Measurements from ENCODE around the gene ADSS2. TPM values are rescaled to one million over a fixed set of nuclear protein-coding genes. Genes with fewer than 3 reads are reported as not detected.

The ADSS2 gene
- total and polyA plus RNA-seq, 2 donors = 40.4 to 43.0 TPM

GRCh38 chr1:244437086-244437468 is 14.6 kb downstream of the ADSS2 start:
- Histone ChIP-seq H3K36me3 (ENCODE audit: control insufficient read depth in 2 of 2, insufficient read depth in 2 of 2, low read length in 1 of 2) (peaks cover 4 to 40% of the 10 kb centered on the region in 2 donors), H3K4me3 (ENCODE audit: low read length in 2 of 2) (no peak overlapping the region), H3K27ac (ENCODE audit: low read depth in 1 of 2, low read length in 1 of 2) (no peak overlapping the region), H3K4me1 (ENCODE audit: control insufficient read depth in 2 of 2, insufficient read depth in 2 of 2, low read length in 2 of 2) (no peaks in the 10 kb centered on the region), H3K9me3 (ENCODE audit: control insufficient read depth in 2 of 2, insufficient read depth in 1 of 2, low read length in 1 of 2) (no peaks in the 10 kb centered on the region), H3K27me3 (ENCODE audit: control insufficient read depth in 2 of 2, insufficient read depth in 1 of 2, low read length in 1 of 2) (no peaks in the 10 kb centered on the region)
- no peak for DNase-seq (ENCODE audit: low read depth in 6 of 9, low spot score in 9 of 9)

- H3K4me3 ChIP-seq (ENCODE audit: low read length in 2 of 2) = no peak overlapping the region
- H3K36me3 ChIP-seq (ENCODE audit: control insufficient read depth in 2 of 2, insufficient read depth in 2 of 2, low read length in 1 of 2) = peaks cover 4 to 45% of the 10 kb centered on the region in 2 donors
- H3K27me3 ChIP-seq (ENCODE audit: control insufficient read depth in 2 of 2, insufficient read depth in 1 of 2, low read length in 1 of 2) = no peaks in the 10 kb centered on the region
- no peaks in the 10 kb centered on the region for H3K9me3 ChIP-seq (ENCODE audit: control insufficient read depth in 2 of 2, insufficient read depth in 1 of 2, low read length in 1 of 2)
- 94% methylated on average over 7 of the region's 7 CpGs for WGBS
- DNase-seq (ENCODE audit: low read depth in 6 of 9, low spot score in 9 of 9) = no peak
- H3K4me1 ChIP-seq (ENCODE audit: control insufficient read depth in 2 of 2, insufficient read depth in 2 of 2, low read length in 2 of 2) = no peaks in the 10 kb centered on the region
- no peak overlapping the region for H3K27ac ChIP-seq (ENCODE audit: low read depth in 1 of 2, low read length in 1 of 2)
These were observed 15.2 kb downstream of the ADSS2 start for GRCh38 chr1:244436336-244437085.

GRCh38 chr1:244435562-244436205 is 16.0 kb downstream of the ADSS2 start:
- no peak for DNase-seq (ENCODE audit: low read depth in 6 of 9, low spot score in 9 of 9)
- no peak overlapping the region for H3K4me3 ChIP-seq (ENCODE audit: low read length in 2 of 2)
- no peaks in the 10 kb centered on the region for H3K27me3 ChIP-seq (ENCODE audit: control insufficient read depth in 2 of 2, insufficient read depth in 1 of 2, low read length in 1 of 2)
- WGBS = 95% methylated on average over 6 of the region's 6 CpGs
- no peaks in the 10 kb centered on the region for H3K9me3 ChIP-seq (ENCODE audit: control insufficient read depth in 2 of 2, insufficient read depth in 1 of 2, low read length in 1 of 2)
- no peak overlapping the region for H3K27ac ChIP-seq (ENCODE audit: low read depth in 1 of 2, low read length in 1 of 2)
- peaks cover 4 to 51% of the 10 kb centered on the region in 2 donors for H3K36me3 ChIP-seq (ENCODE audit: control insufficient read depth in 2 of 2, insufficient read depth in 2 of 2, low read length in 1 of 2)
- no peaks in the 10 kb centered on the region for H3K4me1 ChIP-seq (ENCODE audit: control insufficient read depth in 2 of 2, insufficient read depth in 2 of 2, low read length in 2 of 2)

- H3K4me1 ChIP-seq (ENCODE audit: control insufficient read depth in 2 of 2, insufficient read depth in 2 of 2, low read length in 2 of 2) = no peaks in the 10 kb centered on the region
- no peak overlapping the region for H3K4me3 ChIP-seq (ENCODE audit: low read length in 2 of 2)
- H3K9me3 ChIP-seq (ENCODE audit: control insufficient read depth in 2 of 2, insufficient read depth in 1 of 2, low read length in 1 of 2) = no peaks in the 10 kb centered on the region
- no peaks in the 10 kb centered on the region for H3K27me3 ChIP-seq (ENCODE audit: control insufficient read depth in 2 of 2, insufficient read depth in 1 of 2, low read length in 1 of 2)
- H3K36me3 ChIP-seq (ENCODE audit: control insufficient read depth in 2 of 2, insufficient read depth in 2 of 2, low read length in 1 of 2) = peaks cover 4 to 45% of the 10 kb centered on the region in 2 donors
- H3K27ac ChIP-seq (ENCODE audit: low read depth in 1 of 2, low read length in 1 of 2) = no peak overlapping the region
- DNase-seq (ENCODE audit: low read depth in 6 of 9, low spot score in 9 of 9) = no peak
These were observed 20.5 kb downstream of the ADSS2 start for GRCh38 chr1:244431166-244431565.

- DNase-seq (ENCODE audit: low read depth in 6 of 9, low spot score in 9 of 9) = no peak
- no peaks in the 10 kb centered on the region for H3K9me3 ChIP-seq (ENCODE audit: control insufficient read depth in 2 of 2, insufficient read depth in 1 of 2, low read length in 1 of 2)
- peaks cover 0 to 38% of the 10 kb centered on the region in 2 donors for H3K36me3 ChIP-seq (ENCODE audit: control insufficient read depth in 2 of 2, insufficient read depth in 2 of 2, low read length in 1 of 2)
- no peak overlapping the region for H3K4me3 ChIP-seq (ENCODE audit: low read length in 2 of 2)
- no peaks in the 10 kb centered on the region for H3K4me1 ChIP-seq (ENCODE audit: control insufficient read depth in 2 of 2, insufficient read depth in 2 of 2, low read length in 2 of 2)
- H3K27ac ChIP-seq (ENCODE audit: low read depth in 1 of 2, low read length in 1 of 2) = no peak overlapping the region
- H3K27me3 ChIP-seq (ENCODE audit: control insufficient read depth in 2 of 2, insufficient read depth in 1 of 2, low read length in 1 of 2) = no peaks in the 10 kb centered on the region
- over 99% methylated on average over 3 of the region's 3 CpGs for WGBS
These were observed 21.9 kb downstream of the ADSS2 start for GRCh38 chr1:244429818-244430217.

- Histone ChIP-seq H3K4me1 (ENCODE audit: control insufficient read depth in 2 of 2, insufficient read depth in 2 of 2, low read length in 2 of 2) (no peaks in the 10 kb centered on the region), H3K4me3 (ENCODE audit: low read length in 2 of 2) (no peak overlapping the region), H3K27me3 (ENCODE audit: control insufficient read depth in 2 of 2, insufficient read depth in 1 of 2, low read length in 1 of 2) (no peaks in the 10 kb centered on the region), H3K27ac (ENCODE audit: low read depth in 1 of 2, low read length in 1 of 2) (no peak overlapping the region), H3K36me3 (ENCODE audit: control insufficient read depth in 2 of 2, insufficient read depth in 2 of 2, low read length in 1 of 2) (peaks cover 0 to 32% of the 10 kb centered on the region in 2 donors), H3K9me3 (ENCODE audit: control insufficient read depth in 2 of 2, insufficient read depth in 1 of 2, low read length in 1 of 2) (no peaks in the 10 kb centered on the region)
- DNase-seq (ENCODE audit: low read depth in 6 of 9, low spot score in 9 of 9) = no peak
These were observed 24.1 kb downstream of the ADSS2 start for GRCh38 chr1:244427647-244428046.

GRCh38 chr1:244424649-244425334 is 26.9 kb downstream of the ADSS2 start:
- Histone ChIP-seq H3K4me3 (ENCODE audit: low read length in 2 of 2) (no peak overlapping the region), H3K27ac (ENCODE audit: low read depth in 1 of 2, low read length in 1 of 2) (no peak overlapping the region), H3K27me3 (ENCODE audit: control insufficient read depth in 2 of 2, insufficient read depth in 1 of 2, low read length in 1 of 2) (no peaks in the 10 kb centered on the region), H3K36me3 (ENCODE audit: control insufficient read depth in 2 of 2, insufficient read depth in 2 of 2, low read length in 1 of 2) (peaks cover 0 to 35% of the 10 kb centered on the region in 2 donors), H3K4me1 (ENCODE audit: control insufficient read depth in 2 of 2, insufficient read depth in 2 of 2, low read length in 2 of 2) (no peaks in the 10 kb centered on the region), H3K9me3 (ENCODE audit: control insufficient read depth in 2 of 2, insufficient read depth in 1 of 2, low read length in 1 of 2) (no peaks in the 10 kb centered on the region)
- 98% methylated on average over 2 of the region's 2 CpGs for WGBS
- no peak for DNase-seq (ENCODE audit: low read depth in 6 of 9, low spot score in 9 of 9)

- Histone ChIP-seq H3K4me1 (ENCODE audit: control insufficient read depth in 2 of 2, insufficient read depth in 2 of 2, low read length in 2 of 2) (no peaks in the 10 kb centered on the region), H3K9me3 (ENCODE audit: control insufficient read depth in 2 of 2, insufficient read depth in 1 of 2, low read length in 1 of 2) (peaks cover 0 to 2% of the 10 kb centered on the region in 2 donors), H3K36me3 (ENCODE audit: control insufficient read depth in 2 of 2, insufficient read depth in 2 of 2, low read length in 1 of 2) (peaks cover 2 to 55% of the 10 kb centered on the region in 2 donors), H3K27ac (ENCODE audit: low read depth in 1 of 2, low read length in 1 of 2) (no peak overlapping the region), H3K4me3 (ENCODE audit: low read length in 2 of 2) (no peak overlapping the region), H3K27me3 (ENCODE audit: control insufficient read depth in 2 of 2, insufficient read depth in 1 of 2, low read length in 1 of 2) (no peaks in the 10 kb centered on the region)
- no peak for DNase-seq (ENCODE audit: low read depth in 6 of 9, low spot score in 9 of 9)
- 98% methylated on average over 1 of the region's 1 CpG for WGBS
These were observed 29.5 kb downstream of the ADSS2 start for GRCh38 chr1:244422174-244422573.

- Histone ChIP-seq H3K27ac (ENCODE audit: low read depth in 1 of 2, low read length in 1 of 2) (no peak overlapping the region), H3K27me3 (ENCODE audit: control insufficient read depth in 2 of 2, insufficient read depth in 1 of 2, low read length in 1 of 2) (no peaks in the 10 kb centered on the region), H3K4me1 (ENCODE audit: control insufficient read depth in 2 of 2, insufficient read depth in 2 of 2, low read length in 2 of 2) (no peaks in the 10 kb centered on the region), H3K4me3 (ENCODE audit: low read length in 2 of 2) (no peak overlapping the region), H3K9me3 (ENCODE audit: control insufficient read depth in 2 of 2, insufficient read depth in 1 of 2, low read length in 1 of 2) (peaks cover 0 to 2% of the 10 kb centered on the region in 2 donors), H3K36me3 (ENCODE audit: control insufficient read depth in 2 of 2, insufficient read depth in 2 of 2, low read length in 1 of 2) (peaks cover 16 to 82% of the 10 kb centered on the region in 2 donors)
- DNase-seq (ENCODE audit: low read depth in 6 of 9, low spot score in 9 of 9) = no peak
- 98% methylated on average over 4 of the region's 4 CpGs for WGBS
These were observed 32.7 kb downstream of the ADSS2 start for GRCh38 chr1:244419024-244419423.

Measured in thymus (tissue), 11 donors.